ENCODE results near the gene ISG20. TPM values are rescaled to one million over a fixed set of nuclear protein-coding genes. Genes with fewer than 3 reads are reported as not detected.

The ISG20 gene
- total RNA-seq, 1 experiment from 2014 or later, result 112 TPM

DNA sequence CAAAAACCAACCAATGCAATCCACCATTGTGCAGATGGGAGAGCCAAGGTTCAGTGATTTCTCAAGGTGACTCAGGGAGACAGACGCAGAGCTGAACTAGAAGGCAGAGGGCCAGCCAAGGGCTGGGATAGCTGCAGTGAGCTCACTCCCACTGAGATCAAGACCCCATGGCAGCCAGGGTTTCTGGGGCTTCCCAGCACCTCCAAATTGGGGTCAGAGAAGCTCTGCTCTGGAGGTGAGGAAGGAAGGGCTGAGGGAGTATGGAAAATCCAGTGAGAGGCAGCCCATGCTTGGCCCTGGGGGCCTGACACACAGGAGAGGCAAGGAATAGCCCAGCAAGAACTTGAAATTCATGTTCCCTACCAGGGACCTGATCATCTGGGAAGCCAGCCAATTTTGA is 61.0 kb downstream of the ISG20 start:
- no peaks in the 10 kb centered on the region for H3K9me2 ChIP-seq (replicated peaks; ENCODE audit: insufficient read depth, low read length)
- no peak for DNase-seq
- H3K4me3 ChIP-seq (ENCODE audit: low read length), result no peak overlapping the region
- no peaks in the 10 kb centered on the region for H3K4me1 ChIP-seq (ENCODE audit: low read length)
- H3K9ac ChIP-seq (ENCODE audit: low read length), result no peak overlapping the region
- H3K27ac ChIP-seq (ENCODE audit: low read length), result no peak overlapping the region
- H3K9me3 ChIP-seq (ENCODE audit: low read length), result no peaks in the 10 kb centered on the region
- no peaks in the 10 kb centered on the region for H3K79me2 ChIP-seq (ENCODE audit: low read length)
- no peak overlapping the region for H3K4me2 ChIP-seq (ENCODE audit: low read depth, low read length, poor library complexity, severe bottlenecking)
- H3K27me3 ChIP-seq (ENCODE audit: low read length), result no peaks in the 10 kb centered on the region
- no peaks in the 10 kb centered on the region for H3K36me3 ChIP-seq (ENCODE audit: insufficient read depth, low read length)
- no peak overlapping the region for H2AFZ ChIP-seq (ENCODE audit: low read length)
- H4K20me1 ChIP-seq (ENCODE audit: insufficient read depth, low read depth, low read length), result no peaks in the 10 kb centered on the region

DNA sequence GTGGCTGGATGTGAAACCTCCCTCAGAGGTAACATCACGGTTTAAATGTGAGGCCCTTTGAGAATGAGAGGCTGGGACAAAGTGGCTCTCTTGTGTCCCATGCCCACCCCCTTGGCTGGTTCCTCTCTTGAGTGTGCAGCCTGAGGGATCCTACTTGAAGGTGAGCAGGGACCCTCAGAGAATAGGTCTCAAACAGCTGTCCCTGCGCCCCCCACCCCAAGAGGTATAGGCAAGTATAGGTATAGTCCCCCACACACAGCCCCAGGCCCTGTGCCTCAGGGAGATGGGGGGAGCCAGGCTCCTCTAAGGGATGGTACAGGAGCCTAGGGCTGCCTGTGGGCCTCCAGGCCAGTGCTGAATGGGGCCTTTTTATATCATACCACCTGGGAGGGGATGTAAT is 61.9 kb downstream of the ISG20 start:
- no peak overlapping the region for H3K4me2 ChIP-seq (ENCODE audit: low read depth, low read length, poor library complexity, severe bottlenecking)
- H3K4me1 ChIP-seq (ENCODE audit: low read length), result no peaks in the 10 kb centered on the region
- DNase-seq, result no peak
- no peak overlapping the region for H3K9ac ChIP-seq (ENCODE audit: low read length)
- no peaks in the 10 kb centered on the region for H3K36me3 ChIP-seq (ENCODE audit: insufficient read depth, low read length)
- H3K27me3 ChIP-seq (ENCODE audit: low read length), result no peaks in the 10 kb centered on the region
- H3K27ac ChIP-seq (ENCODE audit: low read length), result no peak overlapping the region
- no peaks in the 10 kb centered on the region for H3K9me2 ChIP-seq (replicated peaks; ENCODE audit: insufficient read depth, low read length)
- no peaks in the 10 kb centered on the region for H3K9me3 ChIP-seq (ENCODE audit: low read length)
- no peaks in the 10 kb centered on the region for H3K79me2 ChIP-seq (ENCODE audit: low read length)
- H2AFZ ChIP-seq (ENCODE audit: low read length), result no peak overlapping the region
- no peaks in the 10 kb centered on the region for H4K20me1 ChIP-seq (ENCODE audit: insufficient read depth, low read depth, low read length)
- no peak overlapping the region for H3K4me3 ChIP-seq (ENCODE audit: low read length)

DNA sequence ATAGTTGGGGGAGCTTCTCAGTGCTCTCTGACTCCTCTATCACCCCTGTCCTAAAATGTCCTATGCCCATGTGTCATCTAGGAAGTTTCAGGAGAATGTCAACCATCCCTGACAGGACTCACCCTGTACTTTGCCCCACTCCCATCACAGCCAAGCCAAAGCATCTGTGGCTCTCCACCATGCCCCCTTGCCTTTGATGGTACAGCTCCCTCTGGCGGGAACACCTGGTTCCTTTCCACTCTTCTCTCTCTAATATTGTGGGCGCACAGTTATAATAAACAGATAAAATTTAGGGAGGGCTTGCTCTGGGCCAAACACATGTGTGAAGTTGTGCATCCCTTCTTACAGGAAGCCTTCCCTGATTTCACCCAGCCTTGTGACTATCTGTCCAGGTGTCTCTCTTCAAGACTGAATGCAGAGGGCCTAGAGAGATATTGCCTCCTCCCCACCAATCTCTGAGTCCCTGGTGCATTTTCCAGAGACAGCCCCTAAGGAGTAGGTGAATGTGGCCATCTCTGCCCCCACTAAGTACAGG is 62.8 kb downstream of the ISG20 start:
- Histone ChIP-seq H3K36me3 (ENCODE audit: insufficient read depth, low read length) (no peaks in the 10 kb centered on the region), H3K9ac (ENCODE audit: low read length) (no peak overlapping the region), H3K27me3 (ENCODE audit: low read length) (no peaks in the 10 kb centered on the region), H3K4me1 (ENCODE audit: low read length) (no peaks in the 10 kb centered on the region), H3K9me3 (ENCODE audit: low read length) (no peaks in the 10 kb centered on the region), H3K4me2 (ENCODE audit: low read depth, low read length, poor library complexity, severe bottlenecking) (no peak overlapping the region), H4K20me1 (ENCODE audit: insufficient read depth, low read depth, low read length) (no peaks in the 10 kb centered on the region), H3K4me3 (ENCODE audit: low read length) (no peak overlapping the region), H3K9me2 (replicated peaks; ENCODE audit: insufficient read depth, low read length) (no peaks in the 10 kb centered on the region), H2AFZ (ENCODE audit: low read length) (no peak overlapping the region), H3K27ac (ENCODE audit: low read length) (no peak overlapping the region), H3K79me2 (ENCODE audit: low read length) (no peaks in the 10 kb centered on the region)
- DNase-seq, result peak; percentile 78

DNA sequence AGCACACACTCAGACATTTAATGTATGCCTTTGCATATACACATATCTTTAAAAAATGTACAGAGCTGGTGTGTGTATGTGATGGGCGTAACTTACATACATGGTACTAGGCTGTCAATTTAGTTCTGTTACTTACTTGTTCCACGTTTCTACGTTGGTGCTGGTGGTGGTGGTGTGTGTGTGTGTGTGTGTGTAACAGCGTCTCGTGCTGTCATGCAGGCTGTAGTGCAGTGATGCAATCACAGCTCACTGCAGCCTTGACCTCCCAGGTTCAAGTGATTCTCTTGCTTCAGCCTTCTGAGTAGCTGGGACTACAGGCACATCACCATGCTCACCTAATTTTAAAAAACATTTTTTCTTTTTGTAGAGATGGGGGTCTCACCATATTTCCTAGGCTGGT is 64.2 kb downstream of the ISG20 start:
- Histone ChIP-seq H3K36me3 (ENCODE audit: insufficient read depth, low read length) (no peaks in the 10 kb centered on the region), H4K20me1 (ENCODE audit: insufficient read depth, low read depth, low read length) (no peaks in the 10 kb centered on the region), H3K4me3 (ENCODE audit: low read length) (no peak overlapping the region), H3K9me2 (replicated peaks; ENCODE audit: insufficient read depth, low read length) (no peaks in the 10 kb centered on the region), H2AFZ (ENCODE audit: low read length) (no peak overlapping the region), H3K4me1 (ENCODE audit: low read length) (no peaks in the 10 kb centered on the region), H3K9me3 (ENCODE audit: low read length) (no peaks in the 10 kb centered on the region), H3K27me3 (ENCODE audit: low read length) (no peaks in the 10 kb centered on the region), H3K79me2 (ENCODE audit: low read length) (no peaks in the 10 kb centered on the region), H3K9ac (ENCODE audit: low read length) (no peak overlapping the region), H3K4me2 (ENCODE audit: low read depth, low read length, poor library complexity, severe bottlenecking) (no peak overlapping the region), H3K27ac (ENCODE audit: low read length) (no peak overlapping the region)
- no peak for DNase-seq

DNA sequence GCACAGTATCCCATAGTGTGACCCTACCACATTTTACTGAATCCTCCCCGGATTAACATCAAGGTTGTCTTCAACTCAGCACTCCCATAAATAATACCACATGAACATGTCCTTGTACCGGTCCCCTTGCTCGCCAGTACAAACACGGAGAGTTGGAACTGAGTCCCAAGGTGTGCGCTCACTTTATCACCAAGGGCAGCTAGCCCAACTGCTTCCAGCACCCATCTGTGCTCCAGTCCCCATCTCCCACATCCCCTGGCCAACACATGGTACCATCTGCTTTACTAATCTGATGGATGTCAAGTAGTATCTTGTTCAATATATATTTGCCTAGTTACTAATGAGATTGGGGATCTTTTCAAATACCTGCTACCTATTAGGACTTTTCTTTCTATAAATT is 64.7 kb downstream of the ISG20 start:
- Histone ChIP-seq H3K4me3 (ENCODE audit: low read length) (no peak overlapping the region), H3K4me2 (ENCODE audit: low read depth, low read length, poor library complexity, severe bottlenecking) (no peak overlapping the region), H3K9me2 (replicated peaks; ENCODE audit: insufficient read depth, low read length) (no peaks in the 10 kb centered on the region), H3K36me3 (ENCODE audit: insufficient read depth, low read length) (no peaks in the 10 kb centered on the region), H3K27ac (ENCODE audit: low read length) (no peak overlapping the region), H4K20me1 (ENCODE audit: insufficient read depth, low read depth, low read length) (no peaks in the 10 kb centered on the region), H3K9ac (ENCODE audit: low read length) (no peak overlapping the region), H2AFZ (ENCODE audit: low read length) (no peak overlapping the region), H3K27me3 (ENCODE audit: low read length) (no peaks in the 10 kb centered on the region), H3K9me3 (ENCODE audit: low read length) (no peaks in the 10 kb centered on the region), H3K79me2 (ENCODE audit: low read length) (no peaks in the 10 kb centered on the region), H3K4me1 (ENCODE audit: low read length) (no peaks in the 10 kb centered on the region)
- no peak for DNase-seq

DNA sequence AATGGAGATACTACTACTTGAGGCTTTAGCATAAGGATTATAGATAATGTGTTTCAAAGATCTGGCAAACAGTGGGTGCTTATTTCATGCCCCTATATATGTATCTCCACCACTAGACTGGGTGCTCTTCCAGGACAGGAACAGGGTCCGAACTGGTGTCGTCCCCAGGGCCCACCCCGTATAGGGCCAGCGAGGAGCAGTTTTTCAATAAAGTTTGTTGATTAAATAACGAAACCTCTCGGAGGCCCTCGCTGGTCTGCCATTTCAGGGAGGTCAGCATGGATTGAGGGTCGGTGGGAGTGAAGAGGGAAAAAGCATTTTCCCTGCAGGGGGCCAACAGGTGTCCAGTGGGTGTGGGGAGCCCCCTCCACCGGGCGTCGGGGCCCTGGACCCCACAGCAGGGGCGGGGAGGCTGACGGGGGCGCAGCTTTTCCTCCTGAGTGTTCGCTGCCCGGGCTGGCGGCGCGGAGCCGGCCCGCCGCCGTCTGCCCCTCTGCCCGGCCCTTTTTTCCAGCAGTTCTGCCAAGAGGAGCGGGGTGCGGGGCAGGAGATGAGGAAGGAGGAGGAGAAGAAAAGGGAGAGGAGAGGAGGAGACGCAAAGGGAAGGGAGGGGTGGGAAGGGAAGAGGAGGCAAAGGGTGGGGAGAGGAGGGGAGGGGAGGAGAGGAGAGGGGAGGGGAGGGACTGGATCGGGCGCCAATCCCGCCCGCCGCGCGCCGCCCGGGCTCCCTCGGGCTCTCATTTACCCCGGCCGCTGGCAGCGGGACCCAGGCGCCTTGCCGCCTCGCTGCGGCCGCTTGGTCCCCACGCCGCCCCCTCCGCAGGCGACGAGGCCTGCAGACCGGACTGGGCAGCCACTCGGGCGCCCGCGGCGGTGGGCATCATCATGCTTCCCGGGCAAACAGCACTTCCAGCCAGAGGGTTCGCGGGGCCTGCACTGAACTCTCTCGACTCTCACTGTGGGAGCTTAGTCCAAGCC is 66.3 kb downstream of the ISG20 start:
- H4K20me1 ChIP-seq (ENCODE audit: insufficient read depth, low read depth, low read length), result no peaks in the 10 kb centered on the region
- no peak overlapping the region for H2AFZ ChIP-seq (ENCODE audit: low read length)
- H3K9me2 ChIP-seq (replicated peaks; ENCODE audit: insufficient read depth, low read length), result no peaks in the 10 kb centered on the region
- no peaks in the 10 kb centered on the region for H3K27me3 ChIP-seq (ENCODE audit: low read length)
- no peaks in the 10 kb centered on the region for H3K36me3 ChIP-seq (ENCODE audit: insufficient read depth, low read length)
- no peak overlapping the region for H3K27ac ChIP-seq (ENCODE audit: low read length)
- H3K4me3 ChIP-seq (ENCODE audit: low read length), result no peak overlapping the region
- H3K79me2 ChIP-seq (ENCODE audit: low read length), result no peaks in the 10 kb centered on the region
- H3K9ac ChIP-seq (ENCODE audit: low read length), result no peak overlapping the region
- DNase-seq, result no peak
- H3K4me1 ChIP-seq (ENCODE audit: low read length), result no peaks in the 10 kb centered on the region
- no peak overlapping the region for H3K4me2 ChIP-seq (ENCODE audit: low read depth, low read length, poor library complexity, severe bottlenecking)
- H3K9me3 ChIP-seq (ENCODE audit: low read length), result no peaks in the 10 kb centered on the region

DNA sequence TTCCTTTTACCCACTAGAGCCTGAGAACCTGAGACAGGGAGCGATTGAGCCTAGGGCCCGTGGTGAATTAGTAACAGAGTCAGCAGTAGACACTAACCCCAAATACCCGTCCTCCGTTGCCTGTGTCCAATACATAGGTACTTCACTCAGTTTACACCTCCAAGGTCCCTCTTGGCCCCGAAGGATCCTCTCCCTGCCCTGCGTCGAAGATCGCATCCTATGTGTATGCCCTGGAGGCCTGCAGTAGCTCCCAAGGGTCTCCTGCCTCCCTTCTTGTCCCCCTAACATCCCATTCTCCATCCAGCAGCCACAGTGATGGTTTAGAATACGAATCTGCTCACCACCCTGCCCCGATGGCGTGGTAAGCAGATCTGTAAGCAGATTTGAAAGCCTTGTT is 67.0 kb downstream of the ISG20 start:
- Histone ChIP-seq H3K27ac (ENCODE audit: low read length) (no peak overlapping the region), H3K4me2 (ENCODE audit: low read depth, low read length, poor library complexity, severe bottlenecking) (no peak overlapping the region), H3K9me3 (ENCODE audit: low read length) (no peaks in the 10 kb centered on the region), H4K20me1 (ENCODE audit: insufficient read depth, low read depth, low read length) (no peaks in the 10 kb centered on the region), H3K4me3 (ENCODE audit: low read length) (no peak overlapping the region), H2AFZ (ENCODE audit: low read length) (no peak overlapping the region), H3K9ac (ENCODE audit: low read length) (no peak overlapping the region), H3K27me3 (ENCODE audit: low read length) (no peaks in the 10 kb centered on the region), H3K36me3 (ENCODE audit: insufficient read depth, low read length) (no peaks in the 10 kb centered on the region), H3K9me2 (replicated peaks; ENCODE audit: insufficient read depth, low read length) (no peaks in the 10 kb centered on the region), H3K79me2 (ENCODE audit: low read length) (no peaks in the 10 kb centered on the region), H3K4me1 (ENCODE audit: low read length) (no peaks in the 10 kb centered on the region)
- DNase-seq, result no peak

Data from Karpas-422 (cell line).